ENCODE data around the gene VPS52. TPM values are rescaled to one million over a fixed set of nuclear protein-coding genes. Genes with fewer than 3 reads are reported as not detected.
A peak's percentile ranks its signal among the peaks of the same experiment; 100 is the strongest.
"Not testable (repeated sequence)": the region's sequence is repeated elsewhere in the genome, so short reads cannot be mapped to it uniquely, and the experiment has no call there.

The VPS52 gene
- total RNA-seq, 1 donor from 2014 or later, result 42.2 TPM

GRCh38 chr6:33276581-33276863 is 4.8 kb upstream of the VPS52 start:
- no peaks in the 10 kb centered on the region for H3K27me3 ChIP-seq
- no peak for DNase-seq (ENCODE audit: extremely low spot score in 2 of 2)
- peaks cover 0 to 39% of the 10 kb centered on the region in 2 donors for H3K36me3 ChIP-seq
- intact Hi-C loops (cut with DNase I), result loop anchor here (5.0 kb wide), 1 partner anchor 301 kb away; no protein-coding TSS in a partner anchor
- no peaks in the 10 kb centered on the region for H3K9me3 ChIP-seq
- H3K27ac ChIP-seq, result peak overlapping the region; percentile 86
- peaks cover 58% of the 10 kb centered on the region for H3K4me1 ChIP-seq
- TF ChIP-seq POLR2AphosphoS5 (IDR thresholded peaks at IDR 0.05; ENCODE audit: insufficient read depth in 1 of 2, low read depth in 1 of 2) (no peak), POLR2A (IDR thresholded peaks at IDR 0.05) (no peak)
- TF ChIP-seq, protein P1, sequence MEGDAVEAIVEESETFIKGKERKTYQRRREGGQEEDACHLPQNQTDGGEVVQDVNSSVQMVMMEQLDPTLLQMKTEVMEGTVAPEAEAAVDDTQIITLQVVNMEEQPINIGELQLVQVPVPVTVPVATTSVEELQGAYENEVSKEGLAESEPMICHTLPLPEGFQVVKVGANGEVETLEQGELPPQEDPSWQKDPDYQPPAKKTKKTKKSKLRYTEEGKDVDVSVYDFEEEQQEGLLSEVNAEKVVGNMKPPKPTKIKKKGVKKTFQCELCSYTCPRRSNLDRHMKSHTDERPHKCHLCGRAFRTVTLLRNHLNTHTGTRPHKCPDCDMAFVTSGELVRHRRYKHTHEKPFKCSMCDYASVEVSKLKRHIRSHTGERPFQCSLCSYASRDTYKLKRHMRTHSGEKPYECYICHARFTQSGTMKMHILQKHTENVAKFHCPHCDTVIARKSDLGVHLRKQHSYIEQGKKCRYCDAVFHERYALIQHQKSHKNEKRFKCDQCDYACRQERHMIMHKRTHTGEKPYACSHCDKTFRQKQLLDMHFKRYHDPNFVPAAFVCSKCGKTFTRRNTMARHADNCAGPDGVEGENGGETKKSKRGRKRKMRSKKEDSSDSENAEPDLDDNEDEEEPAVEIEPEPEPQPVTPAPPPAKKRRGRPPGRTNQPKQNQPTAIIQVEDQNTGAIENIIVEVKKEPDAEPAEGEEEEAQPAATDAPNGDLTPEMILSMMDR (IDR thresholded peaks at IDR 0.05), result no peak
- peak overlapping the region; percentile 61 to 86 for H3K4me3 ChIP-seq

- not testable (repeated sequence) for H3K9me3 ChIP-seq; DNase-seq (ENCODE audit: extremely low spot score in 2 of 2); H3K27me3 ChIP-seq
- intact Hi-C loops (cut with DNase I), result loop anchor here (5.0 kb wide), 1 partner anchor 301 kb away; no protein-coding TSS in a partner anchor
- H3K27ac ChIP-seq, result peak overlapping the region; percentile 86
- H3K4me3 ChIP-seq, result peak overlapping the region; percentile 61 to 86
- H3K36me3 ChIP-seq, result peaks cover 0 to 39% of the 10 kb centered on the region in 2 donors
- H3K4me1 ChIP-seq, result peaks cover 59% of the 10 kb centered on the region
These were observed 4.3 kb upstream of the VPS52 start for GRCh38 chr6:33275795-33276580.

DNA sequence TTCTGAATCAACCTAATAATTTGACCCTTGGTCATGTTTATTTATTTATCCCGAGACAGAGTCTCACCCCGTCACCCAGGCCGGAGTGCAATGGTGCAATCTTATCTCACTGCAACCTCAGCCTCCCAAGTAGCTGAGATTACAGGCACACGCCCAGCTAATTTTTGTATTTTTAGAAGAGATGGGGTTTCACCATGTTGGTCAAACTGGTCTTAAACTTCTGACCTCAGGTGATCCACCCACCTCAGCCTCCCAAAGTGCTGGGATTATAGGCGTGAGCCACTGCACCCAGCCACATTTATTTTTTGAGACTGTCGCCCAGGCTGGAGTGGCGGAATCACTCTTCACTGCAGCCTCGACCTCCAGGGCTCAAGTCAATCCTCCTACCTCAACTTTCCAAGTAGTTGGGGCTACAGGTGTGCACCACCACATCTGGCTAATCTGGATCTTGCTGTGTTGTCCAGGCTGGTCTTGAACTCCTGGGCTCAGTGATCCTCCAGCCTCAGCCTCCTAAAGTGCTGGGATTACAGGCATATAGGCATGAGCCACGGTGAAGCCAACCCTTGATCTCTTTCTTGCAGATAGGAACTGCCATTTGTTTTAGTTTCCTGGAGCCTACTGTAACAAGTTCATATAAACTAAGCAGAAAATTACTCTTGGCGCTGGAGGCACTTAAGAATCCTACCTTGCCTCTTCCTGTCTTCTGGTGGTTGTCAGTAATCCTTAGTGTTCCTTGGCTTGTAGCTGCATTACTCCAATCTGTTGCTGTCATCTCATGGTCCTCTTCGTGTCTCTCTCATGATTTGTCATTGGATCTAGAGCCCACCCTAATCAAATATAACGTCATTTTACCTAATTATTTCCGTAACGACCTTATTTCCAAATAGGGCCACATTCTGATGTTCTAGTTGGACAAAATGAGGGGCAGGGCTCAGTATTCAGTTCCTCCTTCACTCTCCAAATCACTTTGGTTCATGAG is 2.5 kb upstream of the VPS52 start:
- peaks cover 0 to 34% of the 10 kb centered on the region in 2 donors for H3K36me3 ChIP-seq
- TF ChIP-seq POLR2A (IDR thresholded peaks at IDR 0.05) (no peak), POLR2AphosphoS5 (IDR thresholded peaks at IDR 0.05; ENCODE audit: insufficient read depth in 1 of 2, low read depth in 1 of 2) (no peak)
- TF ChIP-seq, protein P1 (IDR thresholded peaks at IDR 0.05), result no peak
- intact Hi-C loops (cut with DNase I), result loop anchor here (5.0 kb wide), 1 partner anchor 72 kb away; the partner anchor contains the start of genes HSD17B8, RXRB and SLC39A7
- H3K27me3 ChIP-seq, result no peaks in the 10 kb centered on the region
- DNase-seq (ENCODE audit: extremely low spot score in 2 of 2), result no peak
- no peak overlapping the region for H3K27ac ChIP-seq
- H3K9me3 ChIP-seq, result no peaks in the 10 kb centered on the region
- no peak overlapping the region for H3K4me3 ChIP-seq
- peaks cover 70% of the 10 kb centered on the region for H3K4me1 ChIP-seq

- intact Hi-C loops (cut with DNase I), result loop anchor here (5.0 kb wide), 1 partner anchor 71 kb away; the partner anchor contains the start of genes HSD17B8, RXRB and SLC39A7
- no peak for TF ChIP-seq POLR2A (IDR thresholded peaks at IDR 0.05)
- no peak for TF ChIP-seq POLR2AphosphoS5 (IDR thresholded peaks at IDR 0.05; ENCODE audit: insufficient read depth in 1 of 2, low read depth in 1 of 2)
- TF ChIP-seq, protein P1 (IDR thresholded peaks at IDR 0.05), result no peak
- Histone ChIP-seq H3K4me3 (peak overlapping the region; percentile 59 to 69), H3K4me1 (peaks cover 69% of the 10 kb centered on the region), H3K27ac (no peak overlapping the region), H3K36me3 (peaks cover 0 to 41% of the 10 kb centered on the region in 2 donors), H3K9me3 (no peaks in the 10 kb centered on the region), H3K27me3 (no peaks in the 10 kb centered on the region)
- DNase-seq (ENCODE audit: extremely low spot score in 2 of 2), result no peak
These were observed 1.6 kb upstream of the VPS52 start for GRCh38 chr6:33273129-33273923.
